ENCODE data around the gene DOCK6.

DNA sequence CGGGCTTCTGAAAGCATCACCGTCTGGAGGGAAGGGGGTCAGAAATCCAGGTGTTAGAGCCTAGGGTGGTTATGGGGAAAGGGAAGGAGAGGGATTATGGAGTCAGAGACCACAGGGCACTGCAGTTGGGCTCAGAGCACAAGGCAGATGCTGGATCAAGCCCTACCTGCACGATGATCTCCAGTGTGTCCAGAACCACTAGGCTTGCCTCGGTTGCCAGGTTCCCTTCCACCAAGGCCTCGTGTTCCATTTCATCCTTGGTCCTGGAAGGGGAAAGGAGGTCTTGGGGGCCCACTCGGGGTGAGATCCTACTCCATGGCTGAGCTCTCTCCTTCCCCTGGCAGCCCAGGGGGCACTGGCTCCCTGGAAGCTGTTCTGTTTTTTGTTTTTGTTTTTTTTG lies 47.9 kb downstream of the DOCK6 start:
- TF ChIP-seq, protein P1, sequence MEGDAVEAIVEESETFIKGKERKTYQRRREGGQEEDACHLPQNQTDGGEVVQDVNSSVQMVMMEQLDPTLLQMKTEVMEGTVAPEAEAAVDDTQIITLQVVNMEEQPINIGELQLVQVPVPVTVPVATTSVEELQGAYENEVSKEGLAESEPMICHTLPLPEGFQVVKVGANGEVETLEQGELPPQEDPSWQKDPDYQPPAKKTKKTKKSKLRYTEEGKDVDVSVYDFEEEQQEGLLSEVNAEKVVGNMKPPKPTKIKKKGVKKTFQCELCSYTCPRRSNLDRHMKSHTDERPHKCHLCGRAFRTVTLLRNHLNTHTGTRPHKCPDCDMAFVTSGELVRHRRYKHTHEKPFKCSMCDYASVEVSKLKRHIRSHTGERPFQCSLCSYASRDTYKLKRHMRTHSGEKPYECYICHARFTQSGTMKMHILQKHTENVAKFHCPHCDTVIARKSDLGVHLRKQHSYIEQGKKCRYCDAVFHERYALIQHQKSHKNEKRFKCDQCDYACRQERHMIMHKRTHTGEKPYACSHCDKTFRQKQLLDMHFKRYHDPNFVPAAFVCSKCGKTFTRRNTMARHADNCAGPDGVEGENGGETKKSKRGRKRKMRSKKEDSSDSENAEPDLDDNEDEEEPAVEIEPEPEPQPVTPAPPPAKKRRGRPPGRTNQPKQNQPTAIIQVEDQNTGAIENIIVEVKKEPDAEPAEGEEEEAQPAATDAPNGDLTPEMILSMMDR (IDR thresholded peaks at IDR 0.05; ENCODE audit: poor library complexity) = no peak
- TF ChIP-seq EZH2phosphoT487 (IDR thresholded peaks at IDR 0.05; ENCODE audit: low read depth, severe bottlenecking, unreplicated experiment) (no peak), EZH2 (IDR thresholded peaks at IDR 0.05; ENCODE audit: borderline replicate concordance) (no peak)

Data from hepatocyte (in vitro differentiated cells).